Measurements from ENCODE around the gene NGB.
"Not testable (repeated sequence)": the region's sequence is repeated elsewhere in the genome, so short reads cannot be mapped to it uniquely, and the experiment has no call there.

Gene NGB, protein sequence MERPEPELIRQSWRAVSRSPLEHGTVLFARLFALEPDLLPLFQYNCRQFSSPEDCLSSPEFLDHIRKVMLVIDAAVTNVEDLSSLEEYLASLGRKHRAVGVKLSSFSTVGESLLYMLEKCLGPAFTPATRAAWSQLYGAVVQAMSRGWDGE

DNA sequence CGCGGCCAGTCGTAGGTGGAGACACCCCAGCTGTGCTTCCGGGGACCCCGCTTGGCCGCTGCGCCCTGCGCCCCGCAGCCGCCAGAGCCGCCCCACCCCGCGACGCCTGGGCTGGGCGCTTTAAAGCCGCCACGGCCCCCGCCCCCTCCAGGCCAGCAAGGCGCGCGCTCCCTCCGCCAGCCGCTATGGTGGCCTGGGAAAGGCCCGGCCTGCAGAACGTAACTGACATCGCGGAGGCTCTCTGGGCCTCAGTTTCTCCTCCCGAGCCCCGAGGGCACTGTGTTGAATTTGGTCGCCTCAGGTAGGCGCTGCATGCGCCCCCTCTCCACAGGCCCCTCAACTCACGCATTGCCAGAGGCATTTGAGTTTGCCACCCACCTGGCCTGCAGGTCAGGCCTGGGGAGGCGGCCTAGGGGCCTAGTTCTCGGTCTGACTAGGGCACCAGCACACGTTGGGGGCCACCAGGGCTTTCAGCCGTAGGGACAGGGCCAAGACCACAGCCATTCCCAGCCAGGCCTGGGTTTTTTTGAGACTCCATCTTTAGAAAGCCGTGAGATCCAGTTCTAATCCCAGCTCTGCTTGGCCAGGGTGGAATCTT is at the start of gene NGB:
Gene NGB, minus strand, starts transcription at position 94 of the 598 bp plus-strand sequence. CDS start 269 bp downstream, outside the sequence.
- H3K27me3 ChIP-seq: peaks cover 0 to 46% of the 10 kb centered on the region in 2 donors
- intact Hi-C loops (cut with DNase I; ENCODE audit: low total_unique reads): loop anchor here (10.0 kb wide), 1 partner anchor 1574 kb away; no protein-coding TSS in a partner anchor
- TF ChIP-seq, protein P1, sequence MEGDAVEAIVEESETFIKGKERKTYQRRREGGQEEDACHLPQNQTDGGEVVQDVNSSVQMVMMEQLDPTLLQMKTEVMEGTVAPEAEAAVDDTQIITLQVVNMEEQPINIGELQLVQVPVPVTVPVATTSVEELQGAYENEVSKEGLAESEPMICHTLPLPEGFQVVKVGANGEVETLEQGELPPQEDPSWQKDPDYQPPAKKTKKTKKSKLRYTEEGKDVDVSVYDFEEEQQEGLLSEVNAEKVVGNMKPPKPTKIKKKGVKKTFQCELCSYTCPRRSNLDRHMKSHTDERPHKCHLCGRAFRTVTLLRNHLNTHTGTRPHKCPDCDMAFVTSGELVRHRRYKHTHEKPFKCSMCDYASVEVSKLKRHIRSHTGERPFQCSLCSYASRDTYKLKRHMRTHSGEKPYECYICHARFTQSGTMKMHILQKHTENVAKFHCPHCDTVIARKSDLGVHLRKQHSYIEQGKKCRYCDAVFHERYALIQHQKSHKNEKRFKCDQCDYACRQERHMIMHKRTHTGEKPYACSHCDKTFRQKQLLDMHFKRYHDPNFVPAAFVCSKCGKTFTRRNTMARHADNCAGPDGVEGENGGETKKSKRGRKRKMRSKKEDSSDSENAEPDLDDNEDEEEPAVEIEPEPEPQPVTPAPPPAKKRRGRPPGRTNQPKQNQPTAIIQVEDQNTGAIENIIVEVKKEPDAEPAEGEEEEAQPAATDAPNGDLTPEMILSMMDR (IDR thresholded peaks at IDR 0.05): no peak

DNA sequence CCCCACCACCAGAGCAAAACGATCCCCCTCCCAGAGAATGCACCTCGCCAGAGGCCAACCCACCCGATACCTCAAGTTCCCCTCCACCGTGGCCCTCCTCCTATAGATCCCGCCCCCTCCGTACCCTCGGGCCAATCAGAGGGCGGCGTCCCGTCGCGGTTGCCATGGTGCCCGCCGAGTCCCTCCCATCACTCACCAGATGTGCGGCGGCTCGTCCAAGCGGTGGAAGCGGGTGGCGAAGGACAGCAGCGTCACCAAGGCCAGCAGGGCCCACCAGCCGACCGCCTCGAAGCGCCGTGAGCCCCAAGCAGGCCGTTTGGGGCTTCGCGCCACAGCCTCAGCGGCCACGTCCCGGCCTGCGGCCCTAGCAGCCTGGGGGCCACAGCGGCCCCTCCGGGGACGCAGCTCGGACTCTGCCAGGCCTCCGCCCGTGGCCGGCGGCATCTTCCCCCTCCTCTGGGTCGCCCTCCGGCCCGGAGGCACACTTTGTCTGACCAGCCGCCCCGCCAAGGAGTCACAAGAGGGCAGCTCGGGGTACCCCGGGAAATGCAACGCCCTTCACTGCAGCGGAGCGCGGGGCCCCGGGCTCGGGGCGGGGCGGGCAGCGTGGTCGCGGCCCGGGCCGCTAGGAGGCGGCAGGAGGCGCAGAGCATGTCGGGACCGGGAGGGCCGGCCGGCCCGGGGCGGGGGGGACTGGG is 49.4 kb upstream of the NGB start, which contains the start of gene POMT2:
Gene POMT2, minus strand, starts transcription at position 646 of the 698 bp plus-strand sequence. Its CDS starts 202 bp downstream, at position 444.
- Histone ChIP-seq H3K4me3 (peak within 1 kb of the TSS; percentile 90 to 95), H3K9me3 (no peaks in the 10 kb centered on the region), H3K4me1 (peaks cover 0 to 34% (median 16%) of the 10 kb centered on the region in 4 donors), H3K27me3 (no peaks in the 10 kb centered on the region), H3K27ac (peak within 1 kb of the TSS; percentile 94 to 97), H3K36me3 (no peaks in the 10 kb centered on the region)
- peak; percentile 94 to 97 for DNase-seq
- intact Hi-C loops (cut with DNase I; ENCODE audit: low total_unique reads): no loop called here
- TF ChIP-seq, protein P1 (IDR thresholded peaks at IDR 0.05): peak; percentile 52 to 60

More for the DNA sequence above, at the start of gene NGB:
- H3K36me3 ChIP-seq: peaks cover 0 to 14% (median 0%) of the 10 kb centered on the region in 3 donors
- peaks cover 0 to 15% (median 14%) of the 10 kb centered on the region in 3 donors for H3K9me3 ChIP-seq
- no peak within 1 kb of the TSS for H3K27ac ChIP-seq
- no peak for DNase-seq
- H3K4me3 ChIP-seq: no peak within 1 kb of the TSS
- peaks cover 0 to 6% (median 0%) of the 10 kb centered on the region in 4 donors for H3K4me1 ChIP-seq

DNA sequence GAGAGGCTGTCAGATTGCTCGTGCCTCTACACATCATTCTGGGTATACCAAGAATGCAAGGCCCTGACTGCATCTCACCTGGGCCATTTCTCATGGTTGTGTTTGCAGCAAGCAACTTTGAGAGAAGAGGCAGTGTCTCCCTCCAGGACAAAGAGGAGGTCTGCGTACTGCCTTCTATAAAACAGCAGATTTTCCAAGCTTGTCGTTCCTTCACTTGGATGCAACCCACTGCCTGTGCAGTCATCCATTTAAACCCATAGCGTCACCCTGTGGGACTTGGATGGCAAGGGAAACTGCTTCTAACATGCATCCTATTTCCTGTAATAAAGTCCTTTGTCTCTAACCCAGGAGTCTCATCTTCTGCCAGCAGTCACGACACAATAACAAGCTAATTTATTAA is 48.4 kb upstream of the NGB start:
- H3K27me3 ChIP-seq: no peaks in the 10 kb centered on the region
- intact Hi-C loops (cut with DNase I; ENCODE audit: low total_unique reads): loop anchor here (5.0 to 10.0 kb wide), 2 partner anchors 165 to 447 kb away; no protein-coding TSS in a partner anchor
- peak overlapping the region in 1 of 2 donors; percentile 94 for H3K27ac ChIP-seq
- DNase-seq: no peak
- no peaks in the 10 kb centered on the region for H3K9me3 ChIP-seq
- no peaks in the 10 kb centered on the region for H3K36me3 ChIP-seq
- H3K4me3 ChIP-seq: no peak overlapping the region
- TF ChIP-seq, protein P1 (IDR thresholded peaks at IDR 0.05): no peak
- H3K4me1 ChIP-seq: peaks cover 0 to 36% (median 16%) of the 10 kb centered on the region in 4 donors

DNA sequence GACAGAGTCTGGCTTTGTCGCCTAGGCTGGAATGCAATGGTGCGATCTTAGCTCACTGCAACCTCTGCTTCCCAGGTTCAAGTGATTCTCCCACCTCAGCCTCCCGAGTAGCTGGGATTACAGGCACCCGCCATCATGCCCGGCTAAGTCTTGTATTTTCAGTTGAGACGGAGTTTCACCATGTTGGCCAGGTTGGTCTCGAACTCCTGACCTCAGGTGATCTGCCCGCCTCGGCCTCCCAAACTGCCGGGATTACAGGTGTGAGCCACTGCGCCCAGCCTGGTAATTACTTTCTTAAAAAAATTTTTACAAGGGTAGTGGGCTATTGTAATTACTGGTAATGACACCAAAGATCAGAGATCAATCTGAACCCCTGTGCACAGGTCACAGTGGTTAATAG is 47.8 kb upstream of the NGB start:
- H3K9me3 ChIP-seq, DNase-seq, H3K36me3 ChIP-seq, H3K27ac ChIP-seq, H3K27me3 ChIP-seq, H3K4me3 ChIP-seq: not testable (repeated sequence)
- intact Hi-C loops (cut with DNase I; ENCODE audit: low total_unique reads): loop anchor here (5.0 to 10.0 kb wide), 2 partner anchors 164 to 446 kb away; no protein-coding TSS in a partner anchor
- peaks cover 0 to 43% (median 16%) of the 10 kb centered on the region in 4 donors for H3K4me1 ChIP-seq

DNA sequence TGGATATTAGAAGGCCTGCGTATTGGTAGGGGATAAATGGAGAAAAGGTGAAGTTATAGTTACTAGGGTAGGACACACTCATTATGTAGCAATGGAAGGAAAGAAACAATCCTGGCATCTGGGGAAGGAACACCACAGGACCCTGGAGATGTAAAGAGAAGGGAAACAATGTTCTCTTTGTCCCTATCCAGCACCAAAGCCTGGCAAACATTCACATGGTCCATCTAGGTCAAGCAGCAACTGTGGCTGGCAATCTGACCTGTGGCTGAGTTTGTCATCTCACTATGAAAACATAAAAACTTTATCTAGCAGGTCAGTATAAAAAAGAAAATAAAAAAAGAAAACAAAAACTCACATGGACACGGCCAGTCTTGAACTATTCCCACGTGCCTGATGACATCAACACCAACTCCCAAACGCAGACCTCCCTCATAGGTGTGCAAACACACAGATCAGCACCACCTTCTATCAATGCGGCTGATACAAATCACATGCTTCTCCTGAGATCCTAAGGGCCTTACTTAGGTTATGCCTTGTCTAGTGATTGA is 47.1 kb upstream of the NGB start:
- Histone ChIP-seq H3K27me3 (no peaks in the 10 kb centered on the region), H3K4me3 (no peak overlapping the region), H3K4me1 (peaks cover 0 to 45% (median 16%) of the 10 kb centered on the region in 4 donors), H3K9me3 (no peaks in the 10 kb centered on the region), H3K36me3 (no peaks in the 10 kb centered on the region), H3K27ac (no peak overlapping the region)
- intact Hi-C loops (cut with DNase I; ENCODE audit: low total_unique reads): loop anchor here (5.0 to 10.0 kb wide), 2 partner anchors 163 to 446 kb away; no protein-coding TSS in a partner anchor
- DNase-seq: no peak
- TF ChIP-seq, protein P1 (IDR thresholded peaks at IDR 0.05): no peak

Measured in tibial artery (tissue), 4 donors.